COLO829 (cell line): ENCODE measurements around the gene SERPINE2.

Experiments used
- DNase-seq: peaks from one replicate; pipeline ENCODE4 v3.0.0; 2012; ENCODE audit warnings: low spot score

Gene SERPINE2

DNA sequence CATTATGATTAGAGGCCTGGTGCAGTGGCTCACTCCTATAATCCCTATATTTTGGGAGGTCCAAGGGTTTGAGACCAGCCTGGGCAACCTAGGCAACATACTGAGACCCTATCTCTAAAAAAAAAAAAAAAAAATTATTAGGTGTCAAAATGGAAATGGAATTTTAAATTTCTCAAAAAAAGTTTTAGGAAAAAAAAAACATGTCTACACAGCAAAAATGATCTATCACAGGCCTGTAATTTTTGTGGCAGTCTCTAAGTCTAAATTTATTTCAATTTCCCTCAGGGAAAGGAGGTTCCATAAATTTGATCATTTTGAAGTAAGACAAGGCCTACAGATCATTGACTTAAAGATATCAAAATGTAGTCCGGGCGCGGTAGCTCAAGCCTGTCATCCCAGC lies 65.5 kb downstream of the SERPINE2 start:
- DNase-seq = no peak

DNA sequence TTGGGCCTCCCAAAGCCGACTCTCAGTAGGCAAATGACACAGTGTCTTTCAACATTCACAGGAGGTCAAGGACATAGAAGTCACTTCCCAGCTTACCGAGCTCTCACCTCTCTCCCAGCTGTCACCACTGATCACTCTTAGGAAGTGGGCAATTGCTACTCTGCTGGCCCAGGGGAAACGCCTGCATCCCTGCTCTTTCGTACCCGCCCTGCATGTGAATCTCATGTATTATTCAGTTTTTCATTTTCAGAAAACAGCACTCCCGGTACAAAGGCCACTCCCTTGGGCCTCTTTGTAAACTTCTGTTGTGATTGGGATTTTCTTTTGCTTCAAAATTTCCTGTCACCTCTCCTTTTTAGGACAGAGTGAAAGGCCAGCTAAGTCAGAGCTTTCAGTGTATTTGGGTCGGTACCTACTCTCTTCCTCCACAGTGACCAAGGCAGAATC lies 66.4 kb downstream of the SERPINE2 start:
- DNase-seq = no peak

DNA sequence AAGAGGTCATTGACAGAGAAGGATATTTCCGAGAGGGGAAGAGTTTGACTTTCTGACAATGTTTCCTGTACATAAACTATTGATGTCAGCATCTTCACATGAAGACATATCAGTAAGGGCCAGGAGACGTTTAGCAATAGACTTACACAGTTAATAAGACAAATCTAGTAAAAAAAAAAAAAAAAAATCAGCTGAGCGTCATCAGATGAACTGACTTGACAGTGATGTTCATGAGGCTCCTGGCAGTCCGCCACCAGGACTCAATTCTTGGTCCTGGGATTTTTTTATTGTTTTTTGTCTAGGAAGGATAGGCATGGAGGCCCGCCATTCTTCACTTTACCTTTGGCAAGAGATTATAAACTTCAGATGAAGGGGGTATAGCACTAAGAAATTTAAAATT lies 67.4 kb downstream of the SERPINE2 start:
- no peak for DNase-seq

DNA sequence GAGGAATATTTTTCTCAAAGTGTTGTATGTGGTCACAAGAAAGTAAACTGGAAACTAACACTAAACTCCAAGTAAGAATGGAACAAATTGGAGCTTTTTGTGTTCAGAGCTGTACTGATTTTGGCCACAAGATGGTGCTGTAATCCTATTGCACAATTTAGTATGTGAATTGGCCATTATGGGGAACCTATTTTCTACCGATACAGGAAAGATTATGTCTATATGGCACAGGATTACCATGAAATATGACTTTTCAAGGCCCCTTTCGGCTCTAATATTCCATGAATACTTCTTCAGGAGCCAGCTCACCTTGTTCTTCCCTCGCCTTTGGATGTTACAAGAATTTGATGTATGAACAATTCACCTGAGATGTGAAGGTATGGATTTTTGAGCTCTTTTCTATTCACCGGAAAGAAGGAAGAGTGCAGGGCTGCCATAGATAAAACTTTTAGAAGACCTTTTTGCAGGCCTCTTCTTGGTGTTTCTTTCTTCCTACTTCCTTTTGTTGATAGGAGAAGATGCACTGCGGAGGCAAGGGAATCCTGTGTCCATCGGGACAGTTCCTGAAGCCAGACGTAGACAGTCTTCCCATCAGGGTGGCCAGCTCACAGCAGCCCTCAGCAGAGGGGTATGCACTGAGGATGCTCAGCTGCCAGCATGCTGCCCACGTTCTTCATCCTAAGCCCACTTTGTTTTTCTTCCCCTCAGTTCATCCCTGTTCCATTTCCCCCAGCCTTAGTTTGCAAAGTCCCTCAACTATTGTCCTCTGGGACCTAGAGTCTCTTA lies 68.5 kb downstream of the SERPINE2 start:
- no peak for DNase-seq

DNA sequence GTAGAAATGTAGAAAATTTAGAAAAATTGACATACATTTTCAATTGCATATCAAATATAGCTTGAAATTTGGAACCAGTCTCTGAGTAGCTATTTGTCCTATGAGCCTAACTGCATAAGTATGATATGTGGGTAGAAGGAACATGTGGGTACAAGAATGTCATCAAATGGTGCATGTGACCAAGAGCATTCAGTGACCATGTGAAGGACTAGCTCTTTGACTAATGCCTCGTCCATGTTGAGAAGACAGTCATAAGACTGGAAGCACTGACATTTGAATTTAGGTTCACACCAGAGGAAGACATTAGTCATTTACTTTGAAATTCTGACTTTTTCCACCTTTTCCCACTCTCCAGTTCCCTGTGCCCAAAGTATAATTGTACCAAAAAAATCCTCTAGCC lies 69.2 kb downstream of the SERPINE2 start:
- no peak for DNase-seq

DNA sequence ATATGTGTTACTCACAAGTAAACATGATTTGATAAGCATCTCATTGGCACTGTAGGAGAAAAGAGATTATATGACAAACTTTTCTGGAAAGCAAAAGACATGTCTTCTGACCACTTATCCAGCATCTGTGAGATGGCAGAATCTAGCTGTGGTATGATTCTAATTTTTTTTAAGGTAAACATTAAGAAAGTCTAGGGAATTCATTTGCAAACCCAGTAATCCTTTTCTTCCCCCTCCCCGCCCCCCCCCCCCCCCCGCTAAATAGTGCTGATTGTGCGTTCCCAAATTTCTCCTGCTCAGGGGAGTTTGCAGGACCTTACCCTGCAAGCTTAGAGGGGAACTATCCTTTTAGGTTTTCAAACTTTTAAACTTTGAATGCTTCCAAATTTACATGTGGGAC lies 69.8 kb downstream of the SERPINE2 start:
- DNase-seq = no peak

DNA sequence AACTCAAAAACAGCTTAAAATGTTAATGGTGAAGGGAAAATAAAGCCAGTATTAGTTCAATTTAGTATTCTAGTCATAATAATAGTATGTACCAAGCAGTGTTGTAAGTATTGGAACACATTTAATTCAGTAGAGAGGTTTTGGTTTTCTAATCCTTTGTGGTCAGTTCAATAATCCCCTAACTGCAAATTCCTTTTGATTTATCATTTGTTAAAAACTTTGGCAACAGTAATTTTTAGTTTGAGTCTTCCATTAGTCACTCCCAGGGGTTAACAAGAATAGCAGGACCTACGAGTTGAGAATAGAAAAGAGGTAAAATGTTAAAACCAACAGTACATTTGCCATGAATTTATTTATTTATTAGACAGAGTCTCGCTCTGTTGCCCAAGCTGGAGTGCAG lies 71.1 kb downstream of the SERPINE2 start:
- DNase-seq = no peak

DNA sequence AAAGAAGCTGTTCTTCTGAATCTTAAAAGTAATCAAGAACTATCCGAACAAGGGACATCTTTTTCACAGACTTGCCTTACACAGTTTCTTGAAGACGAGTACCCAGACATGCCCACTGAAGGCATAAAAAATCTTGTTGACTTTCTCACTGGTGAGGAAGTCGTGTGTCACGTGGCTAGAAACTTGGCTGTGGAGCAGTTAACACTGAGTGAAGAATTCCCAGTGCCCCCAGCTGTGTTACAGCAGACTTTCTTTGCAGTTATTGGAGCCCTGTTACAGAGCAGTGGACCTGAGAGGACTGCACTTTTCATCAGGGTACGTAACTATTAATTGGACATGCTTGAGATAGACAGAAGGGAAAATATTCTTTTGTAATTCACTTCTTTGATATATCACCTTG lies 79.4 kb downstream of the SERPINE2 start:
- DNase-seq = no peak

DNA sequence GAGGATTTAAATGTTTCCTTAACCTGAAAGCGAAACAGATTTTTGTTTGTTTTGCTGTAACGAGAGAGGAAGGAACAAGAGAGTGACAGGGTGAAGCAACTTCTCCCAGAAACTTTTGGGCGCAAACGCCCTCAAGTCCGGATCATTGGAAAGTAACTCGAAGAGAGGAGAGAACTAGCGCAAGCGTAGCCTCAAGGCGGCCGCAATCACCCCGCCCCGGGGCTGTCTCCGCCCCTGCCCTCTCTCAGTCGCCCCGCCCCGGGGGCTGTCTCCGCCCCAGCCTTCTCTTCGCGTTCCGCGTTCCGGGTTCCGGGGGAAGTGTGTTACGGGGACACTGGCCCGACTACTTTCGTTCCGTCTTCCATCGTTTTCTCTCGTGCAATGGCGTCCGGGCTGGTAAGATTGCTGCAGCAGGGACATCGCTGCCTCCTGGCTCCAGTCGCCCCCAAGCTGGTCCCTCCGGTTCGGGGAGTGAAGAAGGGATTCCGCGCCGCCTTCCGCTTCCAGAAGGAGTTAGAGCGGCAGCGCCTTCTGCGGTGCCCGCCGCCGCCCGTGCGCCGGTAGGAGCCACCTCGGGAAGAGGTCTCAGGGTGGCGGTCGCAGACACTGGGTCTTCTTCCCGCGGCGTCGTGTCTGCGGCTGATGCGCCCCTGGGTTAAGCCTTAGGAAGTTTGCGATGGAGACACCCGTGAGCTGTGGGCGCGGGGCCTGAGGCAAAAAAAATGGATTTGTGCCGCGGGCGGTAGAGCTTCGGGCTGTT lies 81.8 kb downstream of the SERPINE2 start, which contains the start of gene MRPL44:
MRPL44 (plus strand) TSS at position 372 of the 760 bp plus-strand sequence; CDS start at position 382, 10 bp downstream.
- peak; percentile 94 for DNase-seq

DNA sequence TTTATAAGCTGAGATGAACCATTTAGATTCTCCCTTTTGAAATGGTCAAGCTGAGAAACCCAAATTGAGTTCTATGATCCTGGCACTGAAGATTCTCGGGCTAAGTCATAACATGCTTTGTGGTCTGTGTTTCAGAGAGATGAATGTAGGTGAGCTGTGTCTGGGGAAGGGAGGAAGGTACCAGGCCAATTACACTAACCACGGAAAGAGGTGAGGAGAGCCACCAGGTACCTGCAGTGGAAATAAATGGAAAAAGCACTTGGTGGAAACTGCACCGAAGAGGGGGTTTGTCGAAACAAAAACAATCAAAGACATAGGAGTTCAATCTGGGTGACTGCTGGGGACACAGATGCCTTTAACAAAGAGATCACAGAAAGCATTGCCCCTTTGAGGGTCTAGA lies 82.8 kb downstream of the SERPINE2 start:
- no peak for DNase-seq

DNA sequence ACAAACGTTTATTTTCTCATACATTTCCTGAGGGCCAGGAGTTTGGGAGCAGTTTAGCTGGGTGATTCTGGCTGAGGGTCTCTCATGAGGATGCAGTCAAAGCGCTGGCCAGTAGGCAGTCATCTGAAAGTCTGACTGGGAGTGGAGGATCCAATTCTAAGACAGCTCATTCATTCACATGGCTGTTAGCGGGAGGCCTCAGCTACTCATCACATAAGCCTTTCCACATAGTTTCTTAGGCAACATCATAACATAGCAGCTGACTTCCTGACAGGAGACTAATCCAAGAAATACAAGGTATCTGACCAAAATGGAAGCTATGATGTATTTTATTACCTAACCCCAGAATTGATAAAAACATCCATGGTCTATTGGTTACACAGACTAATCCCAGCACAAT lies 84.7 kb downstream of the SERPINE2 start:
- DNase-seq = no peak

DNA sequence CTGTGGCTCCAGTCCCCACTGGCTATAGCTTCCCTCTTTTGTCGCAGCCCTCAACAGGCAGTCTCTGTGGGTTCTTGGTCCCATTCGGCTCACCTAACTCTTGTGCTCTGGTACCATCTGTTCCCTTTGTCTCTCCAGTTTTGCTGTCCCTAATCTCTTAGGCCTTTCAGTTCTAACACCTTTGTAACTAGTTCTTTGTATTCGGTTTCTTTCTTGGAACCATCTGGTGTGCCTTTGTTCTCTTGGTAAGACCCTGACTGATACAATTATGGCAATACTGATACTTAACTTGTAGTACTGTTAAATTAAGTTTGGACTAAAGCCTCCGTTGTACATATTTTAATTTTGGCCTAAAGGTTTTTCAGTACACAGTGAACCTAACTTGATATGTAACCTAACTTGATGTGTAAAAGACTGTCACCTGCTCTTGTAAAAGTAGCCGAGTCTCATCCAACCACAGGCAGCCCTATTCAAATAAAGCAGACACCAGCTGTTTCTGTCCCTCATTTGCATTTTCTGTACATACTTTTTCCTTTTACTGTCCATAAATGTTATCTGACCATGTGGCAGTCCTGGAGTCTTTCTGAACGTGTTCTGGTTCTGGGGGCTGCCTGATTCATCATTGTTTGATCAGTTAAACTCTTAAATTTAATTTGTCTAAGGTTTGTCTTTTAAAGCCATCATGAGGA lies 86.7 kb downstream of the SERPINE2 start:
- DNase-seq = no peak

DNA sequence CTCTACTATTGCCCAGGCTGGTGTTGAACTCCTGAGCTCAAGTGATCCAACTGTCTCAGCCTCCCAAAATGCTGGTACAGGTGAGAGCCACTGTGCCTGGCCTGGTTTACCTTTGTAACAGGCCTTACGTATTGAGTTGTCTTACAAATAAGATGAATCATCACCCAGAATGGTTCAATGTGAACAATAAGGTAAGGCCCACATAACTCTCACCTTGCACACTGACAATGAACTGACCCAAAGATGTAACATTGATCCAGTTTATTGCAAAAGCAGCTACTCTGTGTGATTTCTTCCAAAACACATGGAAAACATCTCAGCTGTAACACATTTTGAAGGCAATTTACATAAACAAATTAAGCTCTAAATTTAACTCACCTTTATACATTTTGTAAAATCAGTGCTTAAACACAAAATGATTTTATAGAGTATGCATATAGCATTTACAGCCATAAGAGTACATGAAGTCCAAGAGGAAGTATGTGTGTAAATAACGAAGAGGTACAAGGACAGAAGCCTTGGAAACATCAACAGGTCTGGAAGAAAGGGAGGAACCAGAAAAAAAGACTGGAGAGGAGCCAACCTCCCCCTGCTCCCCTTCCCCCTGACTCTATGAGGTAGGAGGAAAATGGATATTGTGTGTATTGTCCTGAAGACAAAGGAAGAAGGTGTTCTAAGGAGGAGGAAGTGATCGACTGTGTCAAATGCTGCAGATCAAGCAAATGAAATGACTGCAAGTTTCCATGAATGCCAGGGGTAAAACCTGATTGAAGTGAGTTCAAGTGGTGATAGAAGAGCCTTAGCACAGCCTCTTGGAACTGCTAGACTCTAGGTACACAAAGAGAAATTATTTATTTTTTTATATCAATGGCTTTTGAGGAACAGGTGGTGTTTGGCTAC lies 88.4 kb downstream of the SERPINE2 start:
- no peak for DNase-seq

DNA sequence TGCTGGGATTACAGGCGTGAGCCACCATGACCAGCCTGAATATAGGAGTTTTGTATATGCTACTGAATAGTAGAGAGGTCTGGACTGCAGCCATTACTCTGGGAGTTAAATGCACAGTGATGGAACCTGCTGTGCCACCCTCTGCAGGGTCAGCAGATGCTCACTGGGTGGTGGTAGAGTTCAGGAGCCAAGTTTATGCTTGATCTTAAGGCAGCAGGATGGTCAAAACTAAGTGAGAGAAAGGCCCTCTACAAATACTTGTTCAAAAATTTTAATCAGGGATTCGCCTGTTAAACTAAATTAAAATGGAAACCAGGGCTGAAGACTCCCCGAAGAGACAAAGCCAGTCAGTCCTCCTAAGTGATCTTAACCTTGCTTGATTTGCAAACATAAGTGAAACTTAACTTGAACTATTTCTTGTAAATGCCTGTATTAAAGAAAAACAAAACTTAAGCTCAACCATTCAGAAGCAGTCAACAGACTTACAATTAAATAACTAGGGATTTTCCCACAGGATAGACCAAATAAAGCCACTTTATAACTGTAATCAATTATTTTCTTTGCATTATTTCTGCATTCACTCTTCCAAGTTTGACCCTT lies 89.7 kb downstream of the SERPINE2 start:
- DNase-seq = no peak

DNA sequence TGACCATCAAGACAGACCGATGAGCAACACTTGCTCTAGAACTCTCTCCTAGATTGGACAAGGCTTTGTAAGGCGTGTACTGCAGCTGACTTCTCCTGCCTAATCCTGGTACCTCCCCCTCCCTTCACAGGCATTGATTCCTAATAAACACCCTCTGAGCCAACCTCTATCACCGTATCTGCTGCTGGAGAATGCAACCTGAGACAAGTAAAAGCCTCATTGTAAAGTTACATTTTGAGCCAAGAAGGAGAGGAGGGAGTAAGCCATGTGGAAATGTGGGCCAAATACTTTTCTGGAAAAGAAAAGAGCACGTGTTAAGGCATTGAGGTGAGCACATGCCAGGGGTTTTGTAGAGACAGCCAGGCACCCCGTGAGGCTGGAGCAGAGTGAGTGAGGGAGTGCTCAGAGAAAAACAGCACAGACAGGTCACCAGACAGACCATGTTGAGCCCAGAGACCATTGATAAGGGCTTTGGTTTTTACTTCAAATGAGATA lies 91.3 kb downstream of the SERPINE2 start:
- DNase-seq = no peak

DNA sequence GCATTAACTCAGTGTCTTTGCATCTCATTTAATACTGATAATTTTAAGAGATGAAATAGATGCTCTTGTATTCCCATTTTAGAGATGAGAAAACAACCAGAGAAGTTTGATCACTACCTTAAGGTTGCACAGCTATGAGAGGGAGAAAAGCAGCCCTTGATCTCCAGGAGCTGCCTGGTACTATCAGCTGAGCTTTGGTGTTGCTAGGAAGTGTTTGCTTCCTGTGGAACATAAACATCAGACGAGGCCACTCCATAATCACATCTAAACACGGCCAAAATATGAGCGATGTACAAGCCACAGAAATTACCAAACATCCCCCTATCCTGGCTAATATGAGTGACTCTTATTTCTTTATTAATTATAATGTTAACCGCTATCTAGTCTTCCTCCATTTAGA lies 93.3 kb downstream of the SERPINE2 start:
- DNase-seq = no peak

DNA sequence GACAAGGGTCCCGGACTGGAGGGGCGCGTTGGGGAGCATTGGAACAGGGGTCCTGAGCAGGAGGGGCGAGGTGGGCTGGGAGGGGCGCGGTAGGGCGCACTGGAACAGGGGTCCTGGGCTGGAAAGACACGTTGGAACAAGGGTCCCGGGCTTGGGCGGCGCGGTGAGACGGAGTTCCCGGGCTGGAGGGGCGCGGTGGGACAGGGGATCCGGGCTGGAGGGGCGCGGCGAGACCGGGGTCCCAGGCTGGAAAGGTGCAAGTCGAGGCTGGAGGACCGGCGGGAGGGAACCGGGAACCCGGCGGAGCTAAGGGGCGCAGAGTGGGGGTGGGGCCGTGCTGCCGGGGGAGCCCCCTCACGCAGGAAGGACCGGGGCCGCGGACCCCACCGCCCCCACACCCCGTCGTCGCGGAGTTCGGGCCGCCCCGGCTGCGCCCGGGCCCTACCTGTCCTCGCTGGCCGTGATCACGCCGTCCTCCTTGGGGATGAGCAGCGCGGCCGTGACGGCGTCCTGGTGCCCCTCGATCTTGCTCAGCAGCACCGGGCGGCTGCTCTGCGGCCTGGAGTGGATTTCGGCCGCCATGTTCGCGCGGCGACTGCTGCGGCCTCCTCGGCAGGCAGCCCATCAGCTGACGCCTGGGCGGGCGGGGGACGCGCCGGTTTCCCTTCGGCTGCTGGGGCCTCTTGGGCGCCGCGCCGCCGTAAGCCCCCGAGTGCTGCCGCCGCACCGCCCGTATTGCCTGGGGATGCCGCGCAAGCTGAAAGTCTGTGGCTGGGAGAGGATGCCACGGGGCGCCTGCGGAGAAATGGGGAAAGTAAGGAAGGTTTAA lies 94.2 kb downstream of the SERPINE2 start, which contains the start of gene WDFY1:
WDFY1 (minus strand) TSS at position 633 of the 829 bp plus-strand sequence; CDS start at position 582, 51 bp downstream.
- peak; percentile 92 for DNase-seq

DNA sequence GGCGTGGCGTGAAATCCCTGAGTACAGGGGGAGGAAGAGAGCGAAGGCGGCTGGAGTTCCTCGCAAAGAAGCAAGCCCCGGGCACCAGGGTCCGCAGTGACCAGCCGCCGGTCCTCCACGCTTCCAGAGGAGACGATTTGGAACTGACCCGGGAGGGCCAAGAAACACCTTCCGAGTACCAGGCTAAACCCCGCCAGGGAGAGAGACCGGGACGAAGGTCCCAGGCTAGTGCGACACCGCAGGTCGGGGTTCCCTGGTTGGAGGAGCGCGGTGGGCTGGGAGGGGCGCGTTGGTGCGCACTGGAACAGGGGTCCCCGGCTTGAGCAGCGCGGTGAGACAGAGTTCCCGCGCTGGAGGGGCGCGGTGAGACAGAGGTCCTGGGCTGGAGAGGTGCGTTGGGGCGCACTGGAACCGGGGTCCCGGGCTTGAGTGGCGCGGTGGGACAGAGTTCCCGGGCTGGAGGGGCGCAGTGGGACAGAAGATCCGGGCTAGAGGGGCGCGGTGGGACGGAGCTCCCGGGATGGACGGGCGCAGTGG lies 94.9 kb downstream of the SERPINE2 start:
- no peak for DNase-seq

DNA sequence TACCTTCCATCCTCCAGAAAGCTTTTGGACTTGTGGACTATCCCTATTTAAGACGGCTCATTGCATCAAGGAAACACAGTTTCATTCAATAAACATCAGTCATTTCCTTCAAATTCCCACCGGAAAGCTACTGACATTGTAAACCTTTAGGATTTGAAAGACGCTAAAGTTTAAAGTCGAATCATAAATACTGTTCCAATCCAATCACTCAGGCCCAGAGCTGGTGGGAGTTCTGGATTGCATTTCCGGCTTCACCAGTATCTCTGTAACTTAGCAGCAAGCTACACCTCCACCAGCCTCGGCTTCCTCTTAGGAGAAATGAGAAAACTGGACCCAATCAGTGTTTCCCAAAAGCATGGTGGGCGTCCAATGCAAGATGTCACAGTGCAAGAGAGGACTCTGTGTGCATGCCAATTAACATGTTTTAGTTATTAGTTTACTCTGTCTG lies 95.5 kb downstream of the SERPINE2 start:
- DNase-seq = peak; percentile 78

DNA sequence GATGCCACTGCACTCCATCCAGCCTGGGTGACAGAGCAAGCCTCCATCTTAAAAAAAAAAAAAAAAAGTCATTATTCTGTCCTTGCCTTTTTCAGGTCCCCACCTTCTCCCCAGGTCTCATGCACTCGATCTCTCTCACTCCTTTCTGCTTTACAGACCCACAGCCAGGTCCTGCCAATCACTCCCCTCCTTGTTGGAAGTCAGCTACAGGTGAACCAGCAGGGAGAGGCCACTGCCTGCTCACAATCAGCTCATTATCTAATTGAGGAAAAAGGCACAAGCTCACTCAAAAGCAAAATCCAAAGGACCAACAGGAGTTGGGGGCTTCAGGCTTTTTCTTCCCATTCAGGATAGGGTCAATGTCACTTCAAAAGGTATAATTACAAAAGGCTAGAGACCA lies 96.0 kb downstream of the SERPINE2 start:
- DNase-seq = no peak
